Spleen (tissue), 7 donors: ENCODE results near the gene POTEF.
"Not testable (repeated sequence)": the region's sequence is repeated elsewhere in the genome, so short reads cannot be mapped to it uniquely, and the experiment has no call there.

Experiments used
- CTCF ChIP-seq, 11 experiments: fragments of 200-600 bp in 7 of 11; fragments of 450-650 bp in 4 of 11; sonication (generic) in 4 of 11; IDR thresholded peaks in 8 of 11; conservative IDR thresholded peaks in 3 of 11; 1 replicate in 7 of 11; 2 replicates in 4 of 11; pipeline versions ENCODE4 v1.4.0 to v1.8.0; 2016 to 2021; ENCODE audit warnings: antibody characterized with exemption in 11 of 11, inconsistent platforms in 4 of 11, mild to moderate bottlenecking in 1 of 11
- POLR2AphosphoS5 ChIP-seq, 3 donors: sonication (generic); formaldehyde crosslinking; IDR thresholded peaks; one replicate each; pipeline ENCODE4 v1.5.1; 2017; ENCODE audit warnings: antibody characterized with exemption in 3 of 3
- donor health status: DM: no; HTN: no; CAD: no; lungs with moderate emphysema.
- donor health status: DM: no; HTN: no; CAD: no.
- donor health status: DM: no; HTN: no; CAD: no.

- TF ChIP-seq POLR2AphosphoS5 (IDR thresholded peaks at IDR 0.05); CTCF (IDR thresholded peaks at IDR 0.05 in 8 of 11, conservative IDR thresholded peaks at IDR 0.05 in 3 of 11): not testable (repeated sequence)
Measured at GRCh38 chr2:130059982-130060381, 69.0 kb downstream of the POTEF start.
